Neutrophil (primary cell): Measurements from ENCODE around the gene NOTCH1.

Experiments
- H3K27ac ChIP-seq: fragments of 200-600 bp; sonication (generic); 2 replicates; pipeline ENCODE4 v1.5.1; 2016; ENCODE audit warnings: mild to moderate bottlenecking, moderate library complexity
- H3K27me3 ChIP-seq: fragments of 200-600 bp; sonication (generic); 2 replicates; pipeline ENCODE4 v1.6.0; 2016; ENCODE audit warnings: mild to moderate bottlenecking
- H3K36me3 ChIP-seq: fragments of 200-600 bp; sonication (generic); 2 replicates; pipeline ENCODE4 v1.5.1; 2017
- H3K4me1 ChIP-seq, 2 experiments: fragments of 200-600 bp in 1 of 2; sonication (generic) in 1 of 2; 1 replicate in 1 of 2; 2 replicates in 1 of 2; pipeline versions ENCODE4 v1.5.1 to v1.6.1; 2013 to 2016; ENCODE audit warnings: low read depth in 1 of 2, low read length in 1 of 2, mild to moderate bottlenecking in 1 of 2, moderate library complexity in 1 of 2; ENCODE audit not compliant: control insufficient read depth in 1 of 2, insufficient read depth in 1 of 2
- H3K4me3 ChIP-seq, 2 experiments: fragments of 200-600 bp in 1 of 2; sonication (generic) in 1 of 2; 1 replicate in 1 of 2; 2 replicates in 1 of 2; pipeline ENCODE4 v1.5.1; 2013 to 2016; ENCODE audit warnings: low read depth in 1 of 2, low read length in 1 of 2, mild to moderate bottlenecking in 1 of 2, moderate library complexity in 1 of 2
- H3K9me3 ChIP-seq: fragments of 200-600 bp; sonication (generic); 2 replicates; pipeline ENCODE4 v1.5.1; 2016
- TF ChIP-seq, protein P1 (sequence below): fragments of 200-600 bp; sonication (generic); IDR thresholded peaks from 2 replicates; pipeline ENCODE4 v1.5.1; 2016; ENCODE audit warnings: antibody characterized with exemption

NOTCH1 gene

DNA sequence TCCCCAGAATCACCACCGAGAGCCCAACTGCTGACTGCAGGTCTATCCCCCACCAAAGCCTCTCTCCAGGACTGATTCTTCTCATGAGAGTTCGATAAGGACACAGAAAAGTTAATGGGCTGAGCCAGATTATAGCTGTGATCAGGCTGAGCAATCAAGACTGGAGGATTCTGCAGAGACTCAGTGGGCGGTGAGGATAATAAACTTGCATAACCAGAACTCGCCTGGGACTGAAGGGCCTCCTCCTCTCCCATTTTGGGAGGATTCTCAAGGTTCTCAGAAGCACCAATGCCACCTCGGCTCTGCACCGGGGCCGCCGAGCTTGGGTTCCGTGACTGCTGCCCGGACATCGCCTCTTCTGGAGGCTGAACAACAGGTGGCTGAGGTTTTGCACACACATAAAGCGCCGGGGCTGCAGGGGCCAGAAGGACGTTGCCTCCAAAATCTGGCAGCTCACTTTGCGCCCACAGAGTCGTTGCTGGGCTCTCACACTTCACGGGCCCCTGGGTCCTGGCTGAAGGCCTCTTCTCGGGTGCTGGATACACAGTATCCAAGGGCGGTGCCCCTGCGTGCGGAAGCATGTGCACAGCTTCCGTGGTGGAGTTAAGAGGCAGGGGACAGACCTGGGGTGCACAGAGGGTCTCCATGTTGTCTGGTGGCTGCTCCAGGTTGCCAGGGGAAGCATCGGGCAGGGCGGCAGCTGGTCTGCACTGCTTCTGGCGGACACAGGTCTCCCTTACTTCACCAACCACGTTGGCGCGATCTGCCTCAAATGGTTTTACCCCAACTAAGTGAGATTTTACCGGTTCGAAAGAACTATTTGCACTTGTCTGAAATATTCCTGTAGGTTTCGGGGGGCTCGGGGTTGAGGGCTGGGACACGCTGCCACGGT, 70.6 kb downstream of the NOTCH1 start:
- peaks cover 86% of the 10 kb centered on the region for H3K36me3 ChIP-seq
- no peaks in the 10 kb centered on the region for H3K4me1 ChIP-seq
- TF ChIP-seq, protein P1, sequence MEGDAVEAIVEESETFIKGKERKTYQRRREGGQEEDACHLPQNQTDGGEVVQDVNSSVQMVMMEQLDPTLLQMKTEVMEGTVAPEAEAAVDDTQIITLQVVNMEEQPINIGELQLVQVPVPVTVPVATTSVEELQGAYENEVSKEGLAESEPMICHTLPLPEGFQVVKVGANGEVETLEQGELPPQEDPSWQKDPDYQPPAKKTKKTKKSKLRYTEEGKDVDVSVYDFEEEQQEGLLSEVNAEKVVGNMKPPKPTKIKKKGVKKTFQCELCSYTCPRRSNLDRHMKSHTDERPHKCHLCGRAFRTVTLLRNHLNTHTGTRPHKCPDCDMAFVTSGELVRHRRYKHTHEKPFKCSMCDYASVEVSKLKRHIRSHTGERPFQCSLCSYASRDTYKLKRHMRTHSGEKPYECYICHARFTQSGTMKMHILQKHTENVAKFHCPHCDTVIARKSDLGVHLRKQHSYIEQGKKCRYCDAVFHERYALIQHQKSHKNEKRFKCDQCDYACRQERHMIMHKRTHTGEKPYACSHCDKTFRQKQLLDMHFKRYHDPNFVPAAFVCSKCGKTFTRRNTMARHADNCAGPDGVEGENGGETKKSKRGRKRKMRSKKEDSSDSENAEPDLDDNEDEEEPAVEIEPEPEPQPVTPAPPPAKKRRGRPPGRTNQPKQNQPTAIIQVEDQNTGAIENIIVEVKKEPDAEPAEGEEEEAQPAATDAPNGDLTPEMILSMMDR, result no peak
- H3K27ac ChIP-seq, result no peak overlapping the region
- H3K4me3 ChIP-seq, result no peak overlapping the region
- no peaks in the 10 kb centered on the region for H3K27me3 ChIP-seq
- no peaks in the 10 kb centered on the region for H3K9me3 ChIP-seq

DNA sequence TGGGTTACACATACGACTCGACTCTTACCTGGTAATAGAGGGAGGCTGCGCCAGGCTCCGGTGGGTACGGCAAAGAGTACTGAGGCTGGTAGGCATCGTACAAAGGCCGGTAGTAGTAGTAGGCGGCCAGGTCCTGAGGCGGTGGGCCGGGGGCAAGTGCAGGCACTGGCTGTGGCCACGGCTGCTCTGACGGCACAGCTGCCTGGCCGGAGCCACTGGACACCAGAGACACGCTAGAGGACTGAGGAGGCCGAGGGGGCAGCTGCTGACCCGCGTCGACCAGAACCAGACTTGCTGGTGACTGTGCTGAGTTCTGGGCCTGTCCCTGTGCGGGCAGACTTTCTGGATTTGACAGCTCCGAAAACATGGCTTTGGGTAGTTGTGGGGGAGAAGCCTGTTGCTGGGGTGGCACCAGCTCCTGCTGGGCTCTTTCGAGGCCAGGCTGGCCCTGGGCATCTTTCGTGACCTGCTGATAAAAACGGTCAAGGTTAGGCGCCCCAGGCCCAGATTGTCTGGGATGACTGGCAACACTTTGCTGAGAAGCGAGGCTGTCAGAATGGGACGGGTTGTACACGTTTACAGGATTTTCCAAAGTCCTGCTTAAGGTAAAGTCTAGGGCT, 71.7 kb downstream of the NOTCH1 start:
- Histone ChIP-seq H3K27ac (no peak overlapping the region), H3K9me3 (no peaks in the 10 kb centered on the region), H3K4me1 (no peaks in the 10 kb centered on the region), H3K27me3 (no peaks in the 10 kb centered on the region), H3K4me3 (no peak overlapping the region), H3K36me3 (peaks cover 97% of the 10 kb centered on the region)
- TF ChIP-seq, protein P1, result no peak

DNA sequence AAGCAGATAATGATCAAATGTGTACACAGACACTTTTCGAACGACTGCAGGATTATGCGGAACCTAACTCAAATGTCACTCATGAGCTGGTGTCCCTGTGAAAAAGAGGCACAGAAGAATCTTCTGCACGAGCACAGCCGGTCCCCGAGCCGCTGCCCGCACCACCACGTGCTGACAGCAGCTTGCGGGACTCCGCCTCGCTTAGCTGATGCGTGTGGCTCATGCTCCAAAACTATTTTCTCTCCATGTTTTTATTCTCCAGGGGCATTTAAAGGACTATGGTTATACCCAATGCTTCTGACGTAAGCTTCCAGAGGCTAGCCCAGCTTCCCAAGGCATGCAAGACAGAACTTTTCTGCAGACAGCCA, 72.5 kb downstream of the NOTCH1 start:
- Histone ChIP-seq H3K4me3 (no peak overlapping the region), H3K4me1 (no peaks in the 10 kb centered on the region), H3K27ac (no peak overlapping the region), H3K27me3 (no peaks in the 10 kb centered on the region), H3K9me3 (no peaks in the 10 kb centered on the region), H3K36me3 (peaks cover 98% of the 10 kb centered on the region)
- TF ChIP-seq, protein P1, result no peak

DNA sequence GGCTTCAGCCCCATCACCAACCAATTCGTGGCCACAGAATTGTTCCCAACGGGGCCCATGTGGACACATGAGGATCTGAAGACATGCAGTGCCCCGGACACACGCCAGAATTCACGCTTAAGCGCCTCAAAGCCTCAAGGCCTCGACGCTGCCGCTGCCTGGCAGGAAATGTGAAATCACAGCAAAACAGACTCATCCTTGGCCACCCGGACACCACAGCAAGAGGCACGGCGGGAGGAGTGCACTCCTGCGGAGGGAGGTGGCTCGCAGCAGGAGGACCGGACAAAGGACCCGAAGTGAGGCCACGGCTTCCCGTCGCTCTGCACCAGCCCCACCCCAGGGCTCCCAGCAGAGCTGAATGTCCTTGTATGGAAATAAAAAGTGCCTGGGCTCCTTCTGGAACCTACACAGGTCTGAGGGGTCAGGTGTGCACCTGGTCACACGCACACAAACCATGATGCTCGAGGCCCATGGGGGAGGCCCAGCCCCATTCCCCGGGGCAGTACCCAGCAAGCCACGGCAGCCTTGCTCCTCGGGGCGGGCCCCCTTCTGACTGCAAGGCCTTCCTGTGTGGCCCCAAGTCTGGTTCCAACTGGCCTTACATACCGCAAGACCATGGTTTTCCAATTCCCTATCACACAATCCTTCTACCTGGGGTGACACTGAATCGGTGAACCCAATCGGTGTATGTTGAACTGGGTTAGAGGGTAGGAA, 73.1 kb downstream of the NOTCH1 start:
- no peaks in the 10 kb centered on the region for H3K27me3 ChIP-seq
- H3K4me3 ChIP-seq, result no peak overlapping the region
- no peak overlapping the region for H3K27ac ChIP-seq
- peaks cover 100% of the 10 kb centered on the region for H3K36me3 ChIP-seq
- no peaks in the 10 kb centered on the region for H3K9me3 ChIP-seq
- no peaks in the 10 kb centered on the region for H3K4me1 ChIP-seq
- TF ChIP-seq, protein P1, result no peak

DNA sequence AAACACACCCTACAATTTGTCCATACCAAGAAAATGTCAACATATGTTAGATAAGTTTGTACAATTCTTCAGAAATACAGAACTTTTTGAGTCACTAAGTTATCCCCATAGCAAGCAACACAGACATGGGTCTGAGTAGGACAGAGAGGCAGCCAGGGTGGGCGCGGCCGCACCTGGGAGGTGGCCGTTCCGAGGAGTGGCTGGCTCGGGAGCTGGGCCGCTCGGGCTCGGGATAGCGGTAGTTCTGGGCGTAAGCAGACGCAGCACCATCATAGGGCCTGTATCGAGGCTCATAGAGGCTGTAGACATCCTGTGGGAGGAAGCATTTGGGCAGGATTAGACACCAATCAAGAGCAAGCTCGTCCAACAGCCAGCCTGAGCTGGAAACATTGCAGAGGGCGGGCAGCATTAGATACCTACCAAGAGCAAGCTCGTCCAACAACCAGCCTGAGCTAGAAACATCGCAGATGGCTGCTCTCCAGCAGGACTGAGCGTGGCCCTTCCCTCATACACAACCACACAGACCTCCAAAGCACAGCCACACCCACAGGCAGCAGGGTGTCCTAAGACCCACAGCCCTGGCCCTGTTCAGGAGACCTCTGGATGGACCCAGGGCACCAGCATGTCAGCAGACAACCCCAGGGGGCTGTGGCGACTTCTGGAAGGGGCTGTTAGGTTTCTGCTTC, 73.9 kb downstream of the NOTCH1 start:
- H3K27me3 ChIP-seq, result no peaks in the 10 kb centered on the region
- H3K9me3 ChIP-seq, result no peaks in the 10 kb centered on the region
- no peak overlapping the region for H3K27ac ChIP-seq
- TF ChIP-seq, protein P1, result no peak
- no peaks in the 10 kb centered on the region for H3K4me1 ChIP-seq
- peaks cover 100% of the 10 kb centered on the region for H3K36me3 ChIP-seq
- H3K4me3 ChIP-seq, result no peak overlapping the region
